Stimulated activated CD8-positive, alpha-beta memory T cell treated with anti-CD3 and anti-CD28 coated beads, Interleukin-15, amount 100 ng/mL, for 1 hour (primary cell): ENCODE data around the gene HTR3C.

Source experiments
- DNase-seq: peaks from one replicate; pipeline ENCODE4 v3.0.0-alpha.2; 2020; ENCODE audit warnings: low read depth

HTR3C gene

GRCh38 chr3:184085389-184085852, 32.6 kb downstream of the HTR3C start:
- no peak for DNase-seq

GRCh38 chr3:184092199-184092598, 39.4 kb downstream of the HTR3C start:
- DNase-seq = no peak

DNA sequence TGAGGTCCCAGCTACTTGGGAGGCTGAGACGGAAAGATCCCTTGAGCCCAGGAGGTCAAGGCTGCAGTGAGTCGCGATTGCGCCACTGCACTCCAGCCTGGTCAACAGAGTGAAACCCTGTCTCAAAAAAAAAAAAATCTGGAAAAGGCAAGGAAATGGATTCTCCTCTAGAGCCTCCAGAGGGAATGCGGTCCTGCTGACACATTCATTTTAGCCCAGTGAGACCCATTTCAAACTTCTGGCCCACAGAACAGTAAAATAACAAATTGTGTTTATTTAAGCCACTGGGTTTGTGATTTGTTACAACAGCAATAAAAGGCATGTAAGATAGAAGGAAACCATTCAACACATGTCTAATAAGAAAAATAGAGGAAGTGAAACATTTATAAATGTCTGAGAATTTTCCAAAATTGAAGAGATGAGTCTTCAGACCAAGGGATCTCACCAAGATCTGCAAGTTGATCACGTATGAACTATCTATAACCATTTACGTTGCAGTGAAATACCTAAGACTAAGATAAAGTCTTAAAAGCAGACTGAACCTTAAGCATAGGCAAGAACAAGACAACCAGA, 44.0 kb downstream of the HTR3C start, which contains the start of gene HTR3E:
HTR3E (plus strand) TSS at position 254 of the 573 bp plus-strand sequence. CDS start 466 bp downstream, outside the sequence.
- DNase-seq = no peak

GRCh38 chr3:184097556-184097955, 44.7 kb downstream of the HTR3C start:
- DNase-seq = no peak

DNA sequence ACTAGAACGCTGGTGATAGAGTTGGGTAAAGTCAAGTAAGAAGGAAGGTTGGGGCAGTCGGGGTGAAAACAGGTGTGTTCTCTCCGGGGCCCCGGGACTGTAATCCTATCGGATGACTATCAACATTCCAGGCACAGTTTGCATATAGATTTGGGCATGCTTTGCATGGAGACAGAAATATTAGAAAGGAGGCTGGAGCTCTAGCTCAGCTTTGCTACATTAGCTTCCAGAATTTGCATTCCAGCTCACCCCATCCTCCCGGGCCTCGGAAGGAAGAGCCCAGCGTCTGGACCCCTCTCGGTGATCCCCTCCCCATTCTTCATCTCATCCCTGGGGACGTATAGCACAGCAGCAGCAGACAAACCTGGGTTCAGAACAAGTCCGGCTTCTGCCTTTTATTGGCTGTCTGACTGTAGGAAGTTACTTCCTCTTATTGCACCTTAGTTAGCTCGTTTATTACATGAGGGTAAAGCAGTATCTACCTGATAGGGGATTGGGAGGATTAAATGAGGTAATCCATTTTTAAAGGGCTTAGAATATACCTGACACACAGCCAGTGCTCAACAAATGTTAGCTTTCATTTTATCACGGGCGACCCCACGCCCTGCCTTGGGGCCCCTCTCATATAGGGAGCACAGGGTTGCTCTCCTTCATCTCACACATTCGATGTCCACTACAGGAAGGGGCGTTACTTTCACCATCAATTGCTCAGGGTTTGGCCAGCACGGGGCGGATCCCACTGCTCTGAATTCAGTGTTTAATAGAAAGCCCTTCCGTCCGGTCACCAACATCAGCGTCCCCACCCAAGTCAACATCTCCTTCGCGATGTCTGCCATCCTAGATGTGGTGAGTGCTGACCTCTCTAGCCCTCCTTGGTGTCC, 47.2 kb downstream of the HTR3C start:
- no peak for DNase-seq
